HepG2 (cell line): Measurements from ENCODE around the gene ZFPM1. TPM values are rescaled to one million over a fixed set of nuclear protein-coding genes. Genes with fewer than 3 reads are reported as not detected.

Source experiments
- BCL6 ChIP-seq: IDR thresholded peaks from 2 replicates; pipeline ENCODE4 v1.6.1; 2016; ENCODE audit warnings: missing genetic modification reagents, missing compliant biosample characterization
- EP300 ChIP-seq, 3 experiments: sonication (generic) in 1 of 3; formaldehyde crosslinking in 1 of 3; IDR thresholded peaks; 2 replicates each; pipeline versions ENCODE4 v1.5.1 to v1.6.1; 2011 to 2020; ENCODE audit warnings: low read depth in 2 of 3, low read length in 2 of 3, borderline replicate concordance in 1 of 3, improper control_type of control experiment in 1 of 3, mild to moderate bottlenecking in 1 of 3, missing genetic modification reagents in 1 of 3, moderate library complexity in 1 of 3
- FOSL2 ChIP-seq: sonication (generic); formaldehyde crosslinking; IDR thresholded peaks from 2 replicates; pipeline ENCODE4 v1.4.0; 2020; ENCODE audit warnings: missing genetic modification reagents
- FOXM1 ChIP-seq: sonication (generic); formaldehyde crosslinking; IDR thresholded peaks from 2 replicates; pipeline ENCODE4 v1.5.0; 2020; ENCODE audit warnings: missing genetic modification reagents
- HOXA3 ChIP-seq: sonication (generic); formaldehyde crosslinking; IDR thresholded peaks from 2 replicates; pipeline ENCODE4 v1.5.0; 2020; ENCODE audit warnings: missing genetic modification reagents
- IKZF5 ChIP-seq: IDR thresholded peaks from 2 replicates; pipeline ENCODE4 v1.6.1; 2018; ENCODE audit warnings: missing genetic modification reagents, mild to moderate bottlenecking, missing compliant biosample characterization
- LCORL ChIP-seq, 2 experiments: fragments of 450-650 bp in 1 of 2; sonication (generic) in 1 of 2; formaldehyde crosslinking in 1 of 2; IDR thresholded peaks; 2 replicates each; pipeline versions ENCODE4 v1.5.0 to v1.6.1; 2017 to 2020; ENCODE audit warnings: antibody characterized with exemption in 1 of 2, missing genetic modification reagents in 1 of 2
- MTF2 ChIP-seq: sonication (generic); formaldehyde crosslinking; IDR thresholded peaks from 2 replicates; pipeline ENCODE4 v1.5.0; 2020; ENCODE audit warnings: missing genetic modification reagents, borderline replicate concordance
- NCOA2 ChIP-seq: sonication (generic); formaldehyde crosslinking; IDR thresholded peaks from 2 replicates; pipeline ENCODE4 v1.8.0; 2022; ENCODE audit warnings: inconsistent platforms
- NCOR1 ChIP-seq: fragments of 200-600 bp; sonication (generic); IDR thresholded peaks from 2 replicates; pipeline ENCODE4 v1.7.0; 2017; ENCODE audit warnings: antibody characterized with exemption, low read length, borderline replicate concordance
- RELA ChIP-seq: sonication (generic); formaldehyde crosslinking; IDR thresholded peaks from 2 replicates; pipeline ENCODE4 v1.4.0; 2020; ENCODE audit warnings: missing genetic modification reagents
- SUZ12 ChIP-seq: fragments of 150-350 bp; IDR thresholded peaks from 2 replicates; pipeline ENCODE4 v1.6.1; 2014; ENCODE audit warnings: low read depth, low read length
- THYN1 ChIP-seq: sonication (generic); formaldehyde crosslinking; IDR thresholded peaks from 2 replicates; pipeline ENCODE4 v1.8.1; 2023; ENCODE audit warnings: low read depth, mild to moderate bottlenecking, moderate library complexity, missing genetic modification reagents, borderline replicate concordance
- U2AF2 ChIP-seq: fragments of 200-400 bp; formaldehyde crosslinking; IDR thresholded peaks from 2 replicates; pipeline ENCODE4 v1.6.1; 2017; ENCODE audit warnings: low read depth, mild to moderate bottlenecking, low read length
- ZBTB2 ChIP-seq: sonication (generic); formaldehyde crosslinking; IDR thresholded peaks from 2 replicates; pipeline ENCODE4 v1.8.0; 2022; ENCODE audit warnings: low read depth, missing genetic modification reagents
- ZBTB3 ChIP-seq: sonication (generic); formaldehyde crosslinking; IDR thresholded peaks from 2 replicates; pipeline ENCODE4 v1.4.0; 2020; ENCODE audit warnings: low read depth, mild to moderate bottlenecking, moderate library complexity, missing genetic modification reagents, borderline replicate concordance
- ZBTB7B ChIP-seq: sonication (generic); formaldehyde crosslinking; IDR thresholded peaks from 2 replicates; pipeline ENCODE4 v1.4.0; 2020; ENCODE audit warnings: missing genetic modification reagents
- ZFP36L2 ChIP-seq: sonication (generic); formaldehyde crosslinking; IDR thresholded peaks from 2 replicates; pipeline ENCODE4 v1.4.0; 2020; ENCODE audit warnings: missing genetic modification reagents
- ZNF12 ChIP-seq: sonication (generic); formaldehyde crosslinking; IDR thresholded peaks from 2 replicates; pipeline ENCODE4 v1.5.0; 2020; ENCODE audit warnings: missing genetic modification reagents
- ZNF33A ChIP-seq: sonication (generic); formaldehyde crosslinking; IDR thresholded peaks from 2 replicates; pipeline ENCODE4 v1.5.1; 2020; ENCODE audit warnings: missing genetic modification reagents, mild to moderate bottlenecking, moderate library complexity, borderline replicate concordance
- ZNF382 ChIP-seq: sonication (generic); formaldehyde crosslinking; IDR thresholded peaks from 2 replicates; pipeline ENCODE4 v1.5.0; 2020; ENCODE audit warnings: missing genetic modification reagents, mild to moderate bottlenecking, borderline replicate concordance
- ZNF430 ChIP-seq: sonication (generic); formaldehyde crosslinking; IDR thresholded peaks from 2 replicates; pipeline ENCODE4 v1.9.0; 2021; ENCODE audit warnings: mild to moderate bottlenecking, missing genetic modification reagents
- ZNF451 ChIP-seq: sonication (generic); formaldehyde crosslinking; IDR thresholded peaks from 2 replicates; pipeline ENCODE4 v1.5.0; 2020; ENCODE audit warnings: mild to moderate bottlenecking, missing genetic modification reagents
- ZNF460 ChIP-seq: sonication (generic); formaldehyde crosslinking; IDR thresholded peaks from 2 replicates; pipeline ENCODE4 v1.5.1; 2020; ENCODE audit warnings: missing genetic modification reagents, mild to moderate bottlenecking, borderline replicate concordance
- ZNF501 ChIP-seq: sonication (generic); formaldehyde crosslinking; IDR thresholded peaks from 2 replicates; pipeline ENCODE4 v1.5.1; 2020; ENCODE audit warnings: mild to moderate bottlenecking, moderate library complexity, missing genetic modification reagents
- ZNF547 ChIP-seq: sonication (generic); formaldehyde crosslinking; IDR thresholded peaks from 2 replicates; pipeline ENCODE4 v1.5.1; 2020; ENCODE audit warnings: mild to moderate bottlenecking, missing genetic modification reagents
- ZNF598 ChIP-seq: sonication (generic); formaldehyde crosslinking; IDR thresholded peaks from 2 replicates; pipeline ENCODE4 v1.5.1; 2020; ENCODE audit warnings: mild to moderate bottlenecking, missing genetic modification reagents, borderline replicate concordance
- ZNF75D ChIP-seq: sonication (generic); formaldehyde crosslinking; IDR thresholded peaks from 2 replicates; pipeline ENCODE4 v1.8.1; 2023; ENCODE audit warnings: missing genetic modification reagents, mild to moderate bottlenecking, borderline replicate concordance
- ZNF768 ChIP-seq: sonication (generic); formaldehyde crosslinking; IDR thresholded peaks from 2 replicates; pipeline ENCODE4 v1.4.0; 2020; ENCODE audit warnings: missing genetic modification reagents
- polyA plus RNA-seq, 8 experiments: library from polyadenylated mRNA; depleted of rRNA in 3 of 8; stranded (reverse) in 7 of 8; unstranded in 1 of 8; fragments of >200 nt; fragmentation: Illumina TruSeq in 4 of 8; extraction: Trizol in 4 of 8; gene quantifications; 2 replicates each; pipeline versions ENCODE4 v1.2.1 to v1.2.3, GENCODE V29; 2011 to 2016; ENCODE audit warnings: low read depth in 4 of 8, missing spikeins in 1 of 8, mixed read lengths in 1 of 8; ENCODE audit not compliant: insufficient read depth in 1 of 8
- total RNA-seq, 5 experiments: library from RNA; depleted of rRNA; stranded (reverse); fragments of >200 nt; fragmentation: Illumina TruSeq; extraction: Trizol; gene quantifications; 2 replicates each; pipeline ENCODE4 v1.2.3, GENCODE V29; 2016; ENCODE audit warnings: low read depth in 1 of 5

ZFPM1 gene
- total and polyA plus RNA-seq, 2 of the 13 experiments (the other 11 are each of a cell fraction or from before 2014, with no cell fraction given): 1.3 to 3.8 TPM

DNA sequence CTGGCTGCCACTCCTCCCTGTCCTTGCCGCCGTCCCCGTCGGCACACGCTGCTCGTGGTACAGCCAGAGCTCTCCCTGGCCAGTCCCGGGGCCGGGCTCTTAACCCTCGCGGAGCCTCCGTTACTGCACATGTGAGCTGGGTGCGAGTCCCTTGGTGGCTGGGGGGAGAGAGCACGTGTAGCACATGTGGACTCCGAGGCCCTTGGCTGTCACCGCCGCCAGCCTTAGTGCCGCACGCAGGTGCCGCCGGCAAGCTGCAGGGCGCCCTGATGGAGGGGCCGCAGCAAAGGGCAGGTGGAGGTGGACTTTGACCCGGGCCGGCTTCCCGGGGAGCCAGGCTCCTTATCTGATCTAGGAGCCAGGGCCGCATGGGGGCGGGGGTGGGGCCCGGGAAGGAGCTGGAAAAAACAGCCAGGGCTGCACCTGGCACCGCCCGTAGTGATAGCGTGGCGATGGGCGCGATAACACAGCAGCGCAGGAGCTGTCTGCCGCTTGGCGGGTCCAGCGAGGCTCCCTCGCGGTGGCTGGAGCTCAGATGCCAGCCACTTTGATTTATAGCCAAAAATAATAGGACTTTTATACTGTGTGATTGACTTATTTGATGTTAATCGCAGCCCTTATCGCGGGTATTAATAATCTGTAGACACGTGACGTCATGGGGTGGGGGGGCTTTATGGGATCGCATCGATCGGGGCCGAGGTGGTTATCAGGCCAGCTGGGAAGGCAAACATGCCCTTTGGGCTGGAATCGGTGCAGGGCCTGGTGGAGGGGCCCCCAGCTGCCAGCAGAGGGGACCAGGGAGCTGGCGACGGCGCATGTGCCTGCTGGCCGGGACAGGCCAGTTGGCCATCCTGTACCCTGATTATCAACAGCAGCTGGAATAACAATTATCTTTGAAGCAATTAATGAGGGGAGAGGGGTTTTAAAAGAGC, 35.1 kb downstream of the ZFPM1 start (continued):
- TF ChIP-seq NCOR1: peak; percentile 95
- TF ChIP-seq EP300 (IDR thresholded peaks at IDR 0.05; ENCODE audit: low read depth in 2 of 2, low read length in 2 of 2): peak in 1 of 2 experiments; percentile 87; a peak in 3 of 4 replicates
- TF ChIP-seq EP300 (CRISPR knock-in tag; IDR thresholded peaks at IDR 0.05; ENCODE audit: borderline replicate concordance): peak; percentile 94
- TF ChIP-seq RELA: peak; percentile 93
- peak; percentile 100; the same call in 1 of the 2 replicates for TF ChIP-seq THYN1
- TF ChIP-seq FOXM1 (CRISPR knock-in tag): peak; percentile 97
- peak; percentile 100 for TF ChIP-seq ZNF75D (CRISPR knock-in tag)
- TF ChIP-seq IKZF5 (CRISPR knock-in tag): peak; percentile 100
- peak; percentile 99 for TF ChIP-seq ZBTB3 (CRISPR knock-in tag)
- TF ChIP-seq ZNF382 (CRISPR knock-in tag): no peak
- peak; percentile 100 for TF ChIP-seq ZNF501 (CRISPR knock-in tag)
- TF ChIP-seq U2AF2: no peak
- peak; percentile 100 for TF ChIP-seq ZNF547 (CRISPR knock-in tag)
- peak; percentile 93 for TF ChIP-seq ZNF460 (CRISPR knock-in tag)
- TF ChIP-seq ZNF451 (CRISPR knock-in tag): peak; percentile 100
- peak; percentile 100 for TF ChIP-seq ZNF598 (CRISPR knock-in tag)
- peak; percentile 94 for TF ChIP-seq BCL6 (CRISPR knock-in tag)
- TF ChIP-seq ZFP36L2: peak; percentile 99
- TF ChIP-seq HOXA3 (CRISPR knock-in tag): peak; percentile 98
- TF ChIP-seq FOSL2 (CRISPR knock-in tag): peak; percentile 92
- TF ChIP-seq NCOA2 (CRISPR knock-in tag): peak; percentile 96
- TF ChIP-seq MTF2: peak; percentile 99
- peak; percentile 100 for TF ChIP-seq ZNF430 (CRISPR knock-in tag)
- TF ChIP-seq ZNF33A: peak; percentile 100
- TF ChIP-seq ZBTB2 (CRISPR knock-in tag): peak; percentile 100
- TF ChIP-seq SUZ12: no peak
- TF ChIP-seq LCORL (IDR thresholded peaks at IDR 0.05): no peak
- TF ChIP-seq LCORL (CRISPR knock-in tag; IDR thresholded peaks at IDR 0.05): peak; percentile 97
- TF ChIP-seq ZBTB7B (CRISPR knock-in tag): peak; percentile 99
- TF ChIP-seq ZNF12: peak; percentile 98
- peak; percentile 92 for TF ChIP-seq ZNF768 (CRISPR knock-in tag)
